Measurements from ENCODE around the gene CMTM8.

The CMTM8 gene

GRCh38 chr3:32401126-32401525 is 162.6 kb downstream of the CMTM8 start:
- DNase-seq (ENCODE audit: extremely low spot score) = no peak
- ChIA-PET CTCF (interaction anchor here (0.5 kb wide), 1 partner anchor 23 kb away, joined by 4 read pairs; no protein-coding TSS in a partner anchor), POLR2A (no interaction called here)
- no peak for TF ChIP-seq ZNF384 (IDR thresholded peaks at IDR 0.05)
- TF ChIP-seq TARDBP (IDR thresholded peaks at IDR 0.05) = no peak
- no peak for TF ChIP-seq SP1 (IDR thresholded peaks at IDR 0.05)
- no peak for TF ChIP-seq ELF4 (IDR thresholded peaks at IDR 0.05)
- no peak for TF ChIP-seq FOXA1 (IDR thresholded peaks at IDR 0.05)
- no peak for TF ChIP-seq CTBP1 (IDR thresholded peaks at IDR 0.05; ENCODE audit: borderline replicate concordance)
- TF ChIP-seq PKNOX1 (IDR thresholded peaks at IDR 0.05) = no peak
- TF ChIP-seq NFRKB (IDR thresholded peaks at IDR 0.05) = no peak
- no peak for TF ChIP-seq ARNT (IDR thresholded peaks at IDR 0.05)
- TF ChIP-seq HDGF (IDR thresholded peaks at IDR 0.05; ENCODE audit: borderline replicate concordance) = no peak
- TF ChIP-seq L3MBTL2 (conservative IDR thresholded peaks at IDR 0.05) = no peak

- TF ChIP-seq CTBP1 (IDR thresholded peaks at IDR 0.05; ENCODE audit: borderline replicate concordance) (no peak), ZNF384 (IDR thresholded peaks at IDR 0.05) (no peak), HDGF (IDR thresholded peaks at IDR 0.05; ENCODE audit: borderline replicate concordance) (no peak)
- CTCF ChIA-PET = no interaction called here
- POLR2A ChIA-PET = no interaction called here
- peak; percentile 32 for DNase-seq (ENCODE audit: extremely low spot score)
Observed at GRCh38 chr3:32401556-32402081, 163.1 kb downstream of the CMTM8 start.

- TF ChIP-seq HDGF (IDR thresholded peaks at IDR 0.05; ENCODE audit: borderline replicate concordance) = no peak
- TF ChIP-seq PKNOX1 (IDR thresholded peaks at IDR 0.05) = peak; percentile 41
- POLR2A ChIA-PET = no interaction called here
- CTCF ChIA-PET = interaction anchor here (0.7 kb wide), 1 partner anchor 35 kb away, joined by 4 read pairs; no protein-coding TSS in a partner anchor
- no peak for DNase-seq (ENCODE audit: extremely low spot score)
Observed at GRCh38 chr3:32403663-32404062, 165.2 kb downstream of the CMTM8 start.

GRCh38 chr3:32404714-32405113 is 166.2 kb downstream of the CMTM8 start:
- DNase-seq (ENCODE audit: extremely low spot score) = no peak
- ChIA-PET POLR2A (no interaction called here), CTCF (no interaction called here)
- no peak for TF ChIP-seq SUZ12 (IDR thresholded peaks at IDR 0.05)
- no peak for TF ChIP-seq TARDBP (IDR thresholded peaks at IDR 0.05)
- no peak for TF ChIP-seq PKNOX1 (IDR thresholded peaks at IDR 0.05)
- TF ChIP-seq L3MBTL2 (conservative IDR thresholded peaks at IDR 0.05) = no peak
- no peak for TF ChIP-seq ZNF384 (IDR thresholded peaks at IDR 0.05)
- no peak for TF ChIP-seq CTBP1 (IDR thresholded peaks at IDR 0.05; ENCODE audit: borderline replicate concordance)
- no peak for TF ChIP-seq NFRKB (IDR thresholded peaks at IDR 0.05)

GRCh38 chr3:32405155-32405554 is 166.7 kb downstream of the CMTM8 start:
- ChIA-PET CTCF (interaction anchor here (1.5 kb wide), 1 partner anchor 30 kb away, joined by 4 read pairs; no protein-coding TSS in a partner anchor), POLR2A (no interaction called here)
- DNase-seq (ENCODE audit: extremely low spot score) = no peak
- no peak for TF ChIP-seq ZNF384 (IDR thresholded peaks at IDR 0.05)
- TF ChIP-seq NFRKB (IDR thresholded peaks at IDR 0.05) = no peak
- no peak for TF ChIP-seq L3MBTL2 (conservative IDR thresholded peaks at IDR 0.05)
- no peak for TF ChIP-seq SP1 (IDR thresholded peaks at IDR 0.05)
- no peak for TF ChIP-seq CTBP1 (IDR thresholded peaks at IDR 0.05; ENCODE audit: borderline replicate concordance)

GRCh38 chr3:32405711-32406323 is 167.3 kb downstream of the CMTM8 start:
- POLR2A ChIA-PET = no interaction called here
- CTCF ChIA-PET = interaction anchor here (1.5 kb wide), 1 partner anchor 31 kb away, joined by 4 read pairs; no protein-coding TSS in a partner anchor
- TF ChIP-seq BHLHE40 (IDR thresholded peaks at IDR 0.05; ENCODE audit: borderline replicate concordance) (no peak), ARNT (IDR thresholded peaks at IDR 0.05) (no peak), LEF1 (IDR thresholded peaks at IDR 0.05; ENCODE audit: borderline replicate concordance) (no peak), NFRKB (IDR thresholded peaks at IDR 0.05) (no peak)
- no peak for DNase-seq (ENCODE audit: extremely low spot score)

- TF ChIP-seq ELF4 (IDR thresholded peaks at IDR 0.05) = no peak
- no peak for TF ChIP-seq ARNT (IDR thresholded peaks at IDR 0.05)
- TF ChIP-seq PKNOX1 (IDR thresholded peaks at IDR 0.05) = no peak
- TF ChIP-seq FOXM1 (IDR thresholded peaks at IDR 0.05; ENCODE audit: borderline replicate concordance) = no peak
- no peak for TF ChIP-seq NFRKB (IDR thresholded peaks at IDR 0.05)
- TF ChIP-seq FOXK2 (IDR thresholded peaks at IDR 0.05) = no peak
- TF ChIP-seq HDGF (IDR thresholded peaks at IDR 0.05; ENCODE audit: borderline replicate concordance) = no peak
- TF ChIP-seq SUZ12 (IDR thresholded peaks at IDR 0.05) = no peak
- TF ChIP-seq L3MBTL2 (conservative IDR thresholded peaks at IDR 0.05) = no peak
- no peak for TF ChIP-seq CTBP1 (IDR thresholded peaks at IDR 0.05; ENCODE audit: borderline replicate concordance)
- no peak for TF ChIP-seq BHLHE40 (IDR thresholded peaks at IDR 0.05; ENCODE audit: borderline replicate concordance)
- no peak for TF ChIP-seq ZNF384 (IDR thresholded peaks at IDR 0.05)
- TF ChIP-seq FOXA1 (IDR thresholded peaks at IDR 0.05) = no peak
- no peak for TF ChIP-seq LEF1 (IDR thresholded peaks at IDR 0.05; ENCODE audit: borderline replicate concordance)
- no peak for TF ChIP-seq SP1 (IDR thresholded peaks at IDR 0.05)
- TF ChIP-seq TARDBP (IDR thresholded peaks at IDR 0.05) = no peak
- CTCF ChIA-PET = interaction anchor here (1.5 kb wide), 1 partner anchor 32 kb away, joined by 4 read pairs; no protein-coding TSS in a partner anchor
- POLR2A ChIA-PET = no interaction called here
- DNase-seq (ENCODE audit: extremely low spot score) = no peak
Observed at GRCh38 chr3:32406486-32407408, 168.3 kb downstream of the CMTM8 start.
